ENCODE results near the gene CPA2. TPM values are rescaled to one million over a fixed set of nuclear protein-coding genes. Genes with fewer than 3 reads are reported as not detected.

CPA2 gene
- polyA plus RNA-seq, 1 donor (not counting 4 experiments of a cell fraction or from before 2014, with no cell fraction given), result 0.33 TPM

DNA sequence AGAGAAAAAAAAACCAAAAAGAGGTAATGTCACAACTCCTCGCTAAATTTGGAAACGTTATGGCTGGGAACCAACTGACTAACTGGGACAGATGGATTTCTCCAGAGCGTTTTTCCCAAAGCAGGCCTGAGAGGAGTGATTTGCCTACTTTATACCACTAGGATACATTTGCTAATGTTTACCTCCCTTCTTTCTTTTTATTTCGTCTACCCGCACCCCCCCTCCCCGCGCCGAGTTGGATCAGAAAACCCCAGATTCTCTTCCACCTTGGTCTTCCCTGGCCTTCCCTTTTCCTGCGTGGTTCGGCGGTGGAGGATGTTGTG, 7.2 kb downstream of the CPA2 start:
- Histone ChIP-seq H3K4me2 (ENCODE audit: control insufficient read depth, extremely low read depth, insufficient read depth, low read depth, low read length) (no peak overlapping the region), H3K4me1 (ENCODE audit: control insufficient read depth, extremely low read depth, insufficient read depth, low read length) (peaks cover 55% of the 10 kb centered on the region), H3K9me3 (ENCODE audit: control insufficient read depth, low read depth, low read length) (no peaks in the 10 kb centered on the region), H3K79me2 (ENCODE audit: control insufficient read depth, insufficient read depth, low read length) (no peaks in the 10 kb centered on the region), H3K27ac (ENCODE audit: control insufficient read depth, insufficient read depth, low read length) (no peak overlapping the region), H4K20me1 (ENCODE audit: control insufficient read depth, extremely low read depth, insufficient read depth, low read length) (no peaks in the 10 kb centered on the region), H3K9me1 (ENCODE audit: control insufficient read depth, extremely low read depth, insufficient read depth, low read length) (no peaks in the 10 kb centered on the region), H3K36me3 (ENCODE audit: control insufficient read depth in 2 of 2, extremely low read depth in 1 of 2, insufficient read depth in 2 of 2, low read length in 2 of 2) (no peaks in the 10 kb centered on the region), H3K27me3 (ENCODE audit: control insufficient read depth, extremely low read depth, insufficient read depth, low read length) (no peaks in the 10 kb centered on the region), H2AFZ (ENCODE audit: control insufficient read depth, low read length) (no peak overlapping the region), H3K4me3 (ENCODE audit: control insufficient read depth in 2 of 3, extremely low read depth in 1 of 3, insufficient read depth in 2 of 3, low read depth in 1 of 3, low read length in 3 of 3) (no peak overlapping the region), H3K9ac (ENCODE audit: control insufficient read depth, extremely low read depth, insufficient read depth, low read length) (no peak overlapping the region)
- no peak for DNase-seq (ENCODE audit: low read depth, low spot score)
- dilution Hi-C loops (cut with MboI; ENCODE audit: extremely low pct_ligation_motif_present, low sequenced_read_pairs), result no loop called here
- TF ChIP-seq, protein P1, sequence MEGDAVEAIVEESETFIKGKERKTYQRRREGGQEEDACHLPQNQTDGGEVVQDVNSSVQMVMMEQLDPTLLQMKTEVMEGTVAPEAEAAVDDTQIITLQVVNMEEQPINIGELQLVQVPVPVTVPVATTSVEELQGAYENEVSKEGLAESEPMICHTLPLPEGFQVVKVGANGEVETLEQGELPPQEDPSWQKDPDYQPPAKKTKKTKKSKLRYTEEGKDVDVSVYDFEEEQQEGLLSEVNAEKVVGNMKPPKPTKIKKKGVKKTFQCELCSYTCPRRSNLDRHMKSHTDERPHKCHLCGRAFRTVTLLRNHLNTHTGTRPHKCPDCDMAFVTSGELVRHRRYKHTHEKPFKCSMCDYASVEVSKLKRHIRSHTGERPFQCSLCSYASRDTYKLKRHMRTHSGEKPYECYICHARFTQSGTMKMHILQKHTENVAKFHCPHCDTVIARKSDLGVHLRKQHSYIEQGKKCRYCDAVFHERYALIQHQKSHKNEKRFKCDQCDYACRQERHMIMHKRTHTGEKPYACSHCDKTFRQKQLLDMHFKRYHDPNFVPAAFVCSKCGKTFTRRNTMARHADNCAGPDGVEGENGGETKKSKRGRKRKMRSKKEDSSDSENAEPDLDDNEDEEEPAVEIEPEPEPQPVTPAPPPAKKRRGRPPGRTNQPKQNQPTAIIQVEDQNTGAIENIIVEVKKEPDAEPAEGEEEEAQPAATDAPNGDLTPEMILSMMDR (optimal IDR thresholded peaks at IDR 0.05 in 1 of 3, IDR thresholded peaks at IDR 0.05 in 1 of 3, conservative IDR thresholded peaks at IDR 0.05 in 1 of 3; ENCODE audit: extremely low read depth in 1 of 3, insufficient read depth in 2 of 3, low read length in 3 of 3), result no peak
- no peak for TF ChIP-seq EZH2 (IDR thresholded peaks at IDR 0.05; ENCODE audit: low read length)
- no peak for FAIRE-seq

DNA sequence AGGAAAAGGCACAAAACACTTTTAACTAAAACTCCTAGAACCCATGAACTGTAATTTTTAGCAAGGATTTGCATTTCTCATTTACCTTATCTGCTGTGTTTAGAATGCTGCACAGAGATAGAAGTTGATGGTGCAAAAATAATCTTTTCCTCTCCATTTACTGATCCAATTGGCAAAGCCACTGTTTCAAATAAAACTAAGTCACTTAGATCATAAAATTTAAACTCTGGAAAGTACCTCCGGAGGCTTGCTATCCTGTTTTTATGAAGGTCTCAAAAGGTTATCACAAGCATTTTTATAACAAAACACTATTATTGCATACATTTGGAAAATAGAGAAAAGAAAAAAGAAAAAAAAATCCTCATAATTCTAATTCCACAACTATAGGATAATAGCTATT, 7.6 kb downstream of the CPA2 start:
- DNase-seq (ENCODE audit: low read depth, low spot score) (no peak), FAIRE-seq (no peak)
- peaks cover 60% of the 10 kb centered on the region for H3K4me1 ChIP-seq (ENCODE audit: control insufficient read depth, extremely low read depth, insufficient read depth, low read length)
- TF ChIP-seq, protein P1 (optimal IDR thresholded peaks at IDR 0.05 in 1 of 3, IDR thresholded peaks at IDR 0.05 in 1 of 3, conservative IDR thresholded peaks at IDR 0.05 in 1 of 3; ENCODE audit: extremely low read depth in 1 of 3, insufficient read depth in 2 of 3, low read length in 3 of 3), result no peak
- no peak for TF ChIP-seq EZH2 (IDR thresholded peaks at IDR 0.05; ENCODE audit: low read length)
- dilution Hi-C loops (cut with MboI; ENCODE audit: extremely low pct_ligation_motif_present, low sequenced_read_pairs), result no loop called here
- no peak overlapping the region for H3K4me2 ChIP-seq (ENCODE audit: control insufficient read depth, extremely low read depth, insufficient read depth, low read depth, low read length)
- no peaks in the 10 kb centered on the region for H4K20me1 ChIP-seq (ENCODE audit: control insufficient read depth, extremely low read depth, insufficient read depth, low read length)
- no peak overlapping the region for H2AFZ ChIP-seq (ENCODE audit: control insufficient read depth, low read length)
- H3K27ac ChIP-seq (ENCODE audit: control insufficient read depth, insufficient read depth, low read length), result no peak overlapping the region
- no peaks in the 10 kb centered on the region for H3K9me3 ChIP-seq (ENCODE audit: control insufficient read depth, low read depth, low read length)
- H3K4me3 ChIP-seq (ENCODE audit: control insufficient read depth in 2 of 3, extremely low read depth in 1 of 3, insufficient read depth in 2 of 3, low read depth in 1 of 3, low read length in 3 of 3), result no peak overlapping the region
- no peaks in the 10 kb centered on the region for H3K9me1 ChIP-seq (ENCODE audit: control insufficient read depth, extremely low read depth, insufficient read depth, low read length)
- no peaks in the 10 kb centered on the region for H3K27me3 ChIP-seq (ENCODE audit: control insufficient read depth, extremely low read depth, insufficient read depth, low read length)
- H3K36me3 ChIP-seq (ENCODE audit: control insufficient read depth in 2 of 2, extremely low read depth in 1 of 2, insufficient read depth in 2 of 2, low read length in 2 of 2), result no peaks in the 10 kb centered on the region
- H3K79me2 ChIP-seq (ENCODE audit: control insufficient read depth, insufficient read depth, low read length), result no peaks in the 10 kb centered on the region
- no peak overlapping the region for H3K9ac ChIP-seq (ENCODE audit: control insufficient read depth, extremely low read depth, insufficient read depth, low read length)

Measured in keratinocyte (primary cell).